ENCODE results near the gene MRPS18A. TPM values are rescaled to one million over a fixed set of nuclear protein-coding genes. Genes with fewer than 3 reads are reported as not detected.
A peak's percentile ranks its signal among the peaks of the same experiment; 100 is the strongest.

The MRPS18A gene
- total and polyA plus RNA-seq, 2 of the 13 experiments (the other 11 are each of a cell fraction or from before 2014, with no cell fraction given) = 87.8 to 89.1 TPM

- Histone ChIP-seq H3K4me3 (replicated peaks in 1 of 3; ENCODE audit: insufficient read depth in 1 of 3, low read depth in 2 of 3, low read length in 3 of 3) (no peak overlapping the region), H3K27me3 (ENCODE audit: control insufficient read depth in 1 of 2, insufficient read depth in 2 of 2, low read length in 2 of 2) (peaks cover 4 to 26% of the 10 kb centered on the region in 2 experiments; a peak in 3 of 5 replicates), H3K79me2 (ENCODE audit: insufficient read depth, low read length) (no peaks in the 10 kb centered on the region), H3K4me2 (ENCODE audit: low read depth, low read length) (no peak overlapping the region), H3K4me1 (ENCODE audit: insufficient read depth, low read length) (peaks cover 49% of the 10 kb centered on the region), H2AFZ (ENCODE audit: low read length) (no peak overlapping the region), H3K9me3 (ENCODE audit: low read length) (no peaks in the 10 kb centered on the region), H3K27ac (ENCODE audit: extremely low read length, insufficient read depth, low read length) (no peak overlapping the region), H3K36me3 (replicated peaks in 1 of 2; ENCODE audit: control insufficient read depth in 1 of 2, insufficient read depth in 2 of 2, low read length in 2 of 2) (no peaks in the 10 kb centered on the region), H3K9ac (ENCODE audit: insufficient read depth, low read depth, low read length) (no peak overlapping the region), H4K20me1 (ENCODE audit: insufficient read depth, low read length) (no peaks in the 10 kb centered on the region)
- FAIRE-seq = no peak
- BruUV-seq (replicated peaks) = no TSS peak
- TF ChIP-seq ZNF891 (CRISPR knock-in tag; IDR thresholded peaks at IDR 0.05) (0 out of 2 replicates have a peak, but pooled peaks have one; percentile 11), RXRA (CRISPR knock-in tag; IDR thresholded peaks at IDR 0.05) (no peak), ZBTB4 (CRISPR knock-in tag; IDR thresholded peaks at IDR 0.05; ENCODE audit: borderline replicate concordance) (no peak), DZIP1 (CRISPR knock-in tag; IDR thresholded peaks at IDR 0.05) (peak; percentile 48; the same call in 1 of the 2 replicates), KAT8 (CRISPR knock-in tag; IDR thresholded peaks at IDR 0.05) (no peak)
- 24% methylated on average over 5 of the region's 7 CpGs for WGBS (ENCODE audit: low lambda C conversion rate)
- no peak for DNase-seq (ENCODE audit: low spot score)
- in situ Hi-C loops (cut with HindIII; ENCODE audit: extremely low pct_ligation_motif_present, low pct_unique_long_range_greater_than_20kb) = no loop called here
- ChIA-PET CTCF (ENCODE audit: low intra/inter-chr PET ratio, low total read pairs) (no interaction called here), POLR2A (interaction anchor here (0.8 kb wide), 1 partner anchor 94 kb away, joined by 3 read pairs; no protein-coding TSS in a partner anchor)
- intact Hi-C loops (cut with micrococcal nuclease; ENCODE audit: unreplicated experiment) = no loop called here
- ATAC-seq = no peak
Measured at GRCh38 chr6:43719511-43719910, 31.9 kb upstream of the MRPS18A start.

Measured in HepG2 (cell line).